HG03521 (cell line): ENCODE data around the gene MLIP.
"Not testable (repeated sequence)": the region's sequence is repeated elsewhere in the genome, so short reads cannot be mapped to it uniquely, and the experiment has no call there.

Experiments used
- ATAC-seq: cut with Tn5 transposase; IDR thresholded peaks from one replicate; pipeline ENCODE4 v1.9.1; 2021; ENCODE audit warnings: mild to moderate bottlenecking, moderate library complexity; ENCODE audit not compliant: unreplicated experiment

MLIP gene

GRCh38 chr6:54111341-54112045, at the start of gene MLIP:
TSS of gene MLIP (plus strand) at chr6:54111443. CDS start at chr6:54111480, 37 bp downstream.
- ATAC-seq = no peak

- ATAC-seq = no peak
Observed at GRCh38 chr6:54063228-54063539, 48.1 kb upstream of the MLIP start.

DNA sequence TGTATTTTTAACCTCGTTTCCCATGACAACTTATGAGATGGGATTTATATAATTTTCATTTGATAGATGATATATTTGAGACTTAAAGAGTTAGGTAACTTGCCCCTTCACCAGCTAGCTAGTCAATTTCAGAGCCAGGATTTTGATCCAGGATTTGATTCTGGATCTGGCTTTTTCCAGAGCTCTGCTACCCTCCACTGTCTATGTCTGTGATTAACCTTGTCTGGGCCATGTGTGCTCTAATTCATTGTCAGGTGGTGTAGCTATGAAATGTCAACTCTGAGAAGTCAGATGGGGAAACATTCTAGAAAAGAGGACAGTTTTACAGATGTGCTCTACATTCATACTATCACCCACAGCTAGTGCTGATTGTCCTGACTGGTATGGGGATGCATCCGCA, 42.5 kb upstream of the MLIP start:
- ATAC-seq = no peak

GRCh38 chr6:54070025-54070424, 41.2 kb upstream of the MLIP start:
- ATAC-seq = no peak

GRCh38 chr6:54071821-54072340, 39.4 kb upstream of the MLIP start:
- ATAC-seq = no peak

- no peak for ATAC-seq
Observed at GRCh38 chr6:54072635-54073313, 38.5 kb upstream of the MLIP start.

DNA sequence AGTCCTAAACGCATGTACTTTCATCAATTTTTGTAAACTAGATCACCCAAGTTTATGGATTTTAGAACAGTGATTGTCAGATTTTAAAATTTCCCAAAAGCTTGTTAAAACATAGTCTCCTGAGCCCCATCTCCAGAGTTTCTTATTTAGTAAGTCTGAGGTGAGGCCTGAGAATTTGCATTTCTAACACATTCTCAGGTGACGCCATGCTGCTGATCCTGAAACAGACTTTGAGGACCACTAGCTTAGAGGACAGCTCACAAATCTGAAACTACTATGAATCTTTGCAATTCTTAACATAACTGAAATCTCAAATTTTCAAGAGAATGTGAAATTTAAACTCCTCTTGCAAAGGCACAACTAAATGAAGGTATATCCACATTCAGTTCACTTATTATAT, 37.8 kb upstream of the MLIP start:
- ATAC-seq = no peak

DNA sequence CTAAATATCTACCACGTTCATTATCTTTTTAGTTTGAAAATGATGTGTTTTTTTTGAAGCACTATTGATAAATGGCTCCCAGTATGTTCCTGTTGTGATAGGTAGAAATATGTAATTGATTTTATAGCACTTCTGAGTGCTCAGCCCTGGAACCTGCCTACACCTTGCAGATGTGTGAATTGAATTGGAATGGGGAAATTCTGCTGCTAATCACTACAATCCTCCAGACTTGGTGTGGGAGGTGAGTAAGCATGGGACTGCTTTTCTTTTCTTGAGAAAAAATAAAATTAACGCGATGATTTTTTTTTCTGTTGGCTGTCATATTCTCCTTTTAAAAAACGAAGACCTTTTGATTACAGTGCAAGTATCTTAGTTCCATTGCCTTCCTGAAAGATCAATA, 37.1 kb upstream of the MLIP start:
- no peak for ATAC-seq

- ATAC-seq = no peak
Observed at GRCh38 chr6:54074578-54075195, 36.6 kb upstream of the MLIP start.

GRCh38 chr6:54076159-54076789, 35.0 kb upstream of the MLIP start:
- no peak for ATAC-seq

- not testable (repeated sequence) for ATAC-seq
Observed at GRCh38 chr6:54081499-54081898, 29.7 kb upstream of the MLIP start.

- no peak for ATAC-seq
Observed at GRCh38 chr6:54083287-54083686, 28.0 kb upstream of the MLIP start.

DNA sequence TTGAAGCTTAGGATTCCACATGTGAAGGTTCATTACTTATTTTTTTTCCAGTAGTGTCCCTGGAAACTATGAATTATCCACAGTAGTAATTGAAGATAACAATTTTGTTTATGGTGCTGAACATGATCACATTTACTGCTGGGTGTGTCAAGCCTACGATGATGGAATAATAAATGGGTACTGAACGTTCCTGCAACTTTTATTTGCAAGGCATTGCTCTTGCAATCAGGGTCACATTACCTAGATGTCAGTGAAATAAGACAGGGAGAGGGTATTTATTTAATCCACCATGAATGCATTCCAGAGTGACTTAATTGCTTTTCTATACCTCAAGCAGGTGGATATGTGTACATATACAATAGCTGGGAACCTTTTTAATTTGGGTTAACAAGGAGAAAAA, 27.0 kb upstream of the MLIP start:
- no peak for ATAC-seq

GRCh38 chr6:54085047-54085446, 26.2 kb upstream of the MLIP start:
- ATAC-seq = no peak

DNA sequence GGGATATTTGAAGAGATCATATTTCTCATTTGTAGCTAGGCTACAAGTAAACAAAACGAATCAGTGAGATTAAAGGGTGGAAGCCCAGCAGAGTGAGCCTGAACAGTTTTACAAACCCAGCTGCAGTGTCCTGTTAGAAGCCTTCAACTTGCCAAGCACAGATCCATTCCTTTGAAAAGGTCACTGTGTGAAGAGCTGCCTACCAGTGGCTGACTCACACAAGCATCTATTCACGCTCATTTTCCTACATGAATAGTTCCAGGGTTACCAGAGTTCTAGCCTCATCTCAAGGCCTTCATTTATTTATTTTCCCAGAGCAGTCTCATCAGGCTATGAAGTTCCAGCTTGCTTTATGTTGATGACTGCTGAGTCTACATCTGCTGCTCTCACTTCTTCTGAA, 25.7 kb upstream of the MLIP start:
- no peak for ATAC-seq

GRCh38 chr6:54086439-54086838, 24.8 kb upstream of the MLIP start:
- ATAC-seq = no peak

GRCh38 chr6:54087721-54088120, 23.5 kb upstream of the MLIP start:
- no peak for ATAC-seq

DNA sequence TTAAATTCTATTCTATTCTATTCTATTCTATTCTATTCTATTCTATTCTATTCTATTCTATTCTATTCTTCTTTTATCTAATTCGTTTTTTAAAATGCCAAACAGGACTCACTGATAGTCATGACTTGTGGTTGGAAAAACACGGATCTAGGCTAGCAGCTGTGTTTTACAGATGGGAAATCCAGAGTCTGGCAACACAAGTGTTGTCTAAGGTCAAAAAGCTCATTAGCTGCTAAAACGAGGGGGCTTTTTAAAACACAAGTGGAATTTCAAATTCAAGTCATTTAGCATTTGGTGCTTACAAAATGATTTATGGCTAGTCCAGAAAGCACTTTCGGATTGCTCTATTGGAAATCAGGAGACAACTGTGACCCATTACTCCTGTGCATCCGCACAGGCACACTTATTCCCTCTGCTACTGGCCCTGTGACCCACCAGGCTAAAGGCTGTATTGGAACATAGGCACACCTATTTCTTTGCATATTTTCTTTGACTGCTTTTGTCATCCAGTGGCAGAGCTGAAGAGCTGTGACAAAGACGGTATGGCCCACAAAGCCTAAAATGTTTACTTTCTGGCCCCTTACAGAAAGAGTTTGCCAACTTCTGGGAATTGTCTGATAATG, 17.8 kb upstream of the MLIP start:
- ATAC-seq = no peak

DNA sequence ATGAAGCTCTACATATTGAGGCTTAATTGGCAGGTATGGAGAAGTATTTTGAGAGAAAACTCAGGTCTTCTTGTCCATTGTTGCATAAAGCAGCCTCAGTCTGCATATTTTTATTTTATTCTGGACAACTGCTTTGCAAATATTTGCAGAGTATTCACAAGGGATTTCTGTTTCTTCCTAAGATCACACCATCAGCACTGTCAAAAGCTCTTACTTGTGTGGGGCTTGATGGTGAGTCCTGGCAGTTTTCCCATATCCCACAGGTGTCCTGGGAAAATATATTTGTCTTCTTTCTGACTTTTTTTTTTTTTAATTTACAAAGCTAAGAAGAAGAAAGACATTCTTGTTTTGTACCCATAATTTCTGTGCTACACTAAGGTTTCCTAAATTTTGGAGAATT, 16.9 kb upstream of the MLIP start:
- no peak for ATAC-seq

GRCh38 chr6:54094786-54095185, 16.5 kb upstream of the MLIP start:
- no peak for ATAC-seq

DNA sequence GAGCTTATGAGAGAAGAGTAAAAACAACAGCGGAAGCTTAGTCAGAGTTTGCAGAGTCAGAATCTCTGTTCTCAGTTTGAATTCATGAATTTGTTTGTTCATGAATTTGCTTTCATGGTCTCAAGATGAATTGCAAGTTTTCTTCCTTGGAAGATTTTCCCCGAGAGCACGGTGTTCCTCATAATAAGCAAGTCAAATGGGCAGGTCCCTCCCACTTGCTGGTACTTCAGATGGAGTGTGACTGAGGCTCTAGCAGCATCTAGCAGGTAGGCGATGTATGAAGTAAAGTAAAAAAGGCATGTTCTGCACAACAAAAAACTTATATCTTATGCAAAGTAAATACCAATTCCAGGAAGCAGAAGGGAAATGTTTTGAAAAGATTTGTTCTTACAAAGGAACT, 15.5 kb upstream of the MLIP start:
- ATAC-seq = no peak
